Activated CD8-positive, alpha-beta T cell treated with anti-CD3 and anti-CD28 coated beads, Interleukin-2, amount 10 ng/mL, durations not matched to agents 7 days and 5 days (primary cell): ENCODE measurements around the gene AHI1. TPM values are rescaled to one million over a fixed set of nuclear protein-coding genes. Genes with fewer than 3 reads are reported as not detected.

ENCODE experiments used
- ATAC-seq: fragments of 150-1000 bp; cut with Tn5 transposase; one replicate; pipeline ENCODE4 v1.10.0; 2021; ENCODE audit warnings: moderate library complexity
- CTCF ChIA-PET: fragments of 350-600 bp; sonication (Branson Sonifier 250); formaldehyde crosslinking; loops from one replicate; lab custom pipeline; 2021; ENCODE audit warnings: antibody characterized with exemption; lab: Charles Lee
- POLR2A ChIA-PET: fragments of 350-600 bp; sonication (Branson Sonifier 250); formaldehyde crosslinking; loops from one replicate; lab custom pipeline; 2021; ENCODE audit warnings: antibody characterized with exemption; lab: Charles Lee
- DNase-seq: peaks from one replicate; pipeline ENCODE4 v3.0.0-alpha.2; 2020
- H3K27ac Mint-ChIP-seq: one replicate; pipeline ENCODE4 v1.8.0; 2021; ENCODE audit warnings: mild to moderate bottlenecking, mixed read lengths
- H3K27me3 Mint-ChIP-seq: one replicate; pipeline ENCODE4 v1.8.0; 2021; ENCODE audit warnings: low read depth, mixed read lengths
- H3K36me3 Mint-ChIP-seq: one replicate; pipeline ENCODE4 v1.8.0; 2021; ENCODE audit warnings: low read depth, mixed read lengths
- H3K4me1 Mint-ChIP-seq: one replicate; pipeline ENCODE4 v1.8.0; 2021; ENCODE audit warnings: low read depth, mixed read lengths
- H3K4me3 Mint-ChIP-seq: one replicate; pipeline ENCODE4 v1.8.0; 2021; ENCODE audit warnings: mild to moderate bottlenecking, mixed read lengths
- H3K9me3 Mint-ChIP-seq: one replicate; pipeline ENCODE4 v1.8.0; 2022; ENCODE audit warnings: mixed read lengths; ENCODE audit not compliant: insufficient read depth
- total RNA-seq, 2 experiments: library from RNA; stranded (reverse); gene quantifications; one replicate each; pipeline ENCODE4 v1.2.3, GENCODE V29; 2021

AHI1 gene
- total RNA-seq, 2 experiments from 2014 or later: 10.9 to 13.8 TPM

- CTCF ChIA-PET: no interaction called here
- no peak for DNase-seq
- Mint-ChIP-seq H3K4me1 (peaks cover 4% of the 10 kb centered on the region), H3K36me3 (no peaks in the 10 kb centered on the region), H3K27me3 (no peaks in the 10 kb centered on the region), H3K9me3 (no peaks in the 10 kb centered on the region), H3K27ac (no peak overlapping the region), H3K4me3 (no peak overlapping the region)
- POLR2A ChIA-PET: no interaction called here
- ATAC-seq: no peak
Measured at GRCh38 chr6:135527960-135528249, 30.4 kb upstream of the AHI1 start.

- Mint-ChIP-seq H3K27ac (no peak overlapping the region), H3K4me1 (peaks cover 2% of the 10 kb centered on the region), H3K9me3 (no peaks in the 10 kb centered on the region), H3K36me3 (no peaks in the 10 kb centered on the region), H3K27me3 (no peaks in the 10 kb centered on the region), H3K4me3 (no peak overlapping the region)
- DNase-seq (no peak), ATAC-seq (no peak)
- CTCF ChIA-PET: interaction anchor here (1.9 kb wide), 3 partner anchors 9 to 699 kb away, joined by 5 to 7 read pairs (median 5); no protein-coding TSS in a partner anchor
- POLR2A ChIA-PET: no interaction called here
Measured at GRCh38 chr6:135527116-135527959, 29.8 kb upstream of the AHI1 start.

- DNase-seq (no peak), ATAC-seq (no peak)
- Mint-ChIP-seq H3K27me3 (no peaks in the 10 kb centered on the region), H3K36me3 (no peaks in the 10 kb centered on the region), H3K27ac (no peak overlapping the region), H3K4me3 (no peak overlapping the region), H3K4me1 (peaks cover 2% of the 10 kb centered on the region), H3K9me3 (no peaks in the 10 kb centered on the region)
- ChIA-PET POLR2A (no interaction called here), CTCF (interaction anchor here (1.9 kb wide), 3 partner anchors 8 to 701 kb away, joined by 5 to 7 read pairs (median 5); no protein-coding TSS in a partner anchor)
Measured at GRCh38 chr6:135525594-135525993, 28.1 kb upstream of the AHI1 start.

DNA sequence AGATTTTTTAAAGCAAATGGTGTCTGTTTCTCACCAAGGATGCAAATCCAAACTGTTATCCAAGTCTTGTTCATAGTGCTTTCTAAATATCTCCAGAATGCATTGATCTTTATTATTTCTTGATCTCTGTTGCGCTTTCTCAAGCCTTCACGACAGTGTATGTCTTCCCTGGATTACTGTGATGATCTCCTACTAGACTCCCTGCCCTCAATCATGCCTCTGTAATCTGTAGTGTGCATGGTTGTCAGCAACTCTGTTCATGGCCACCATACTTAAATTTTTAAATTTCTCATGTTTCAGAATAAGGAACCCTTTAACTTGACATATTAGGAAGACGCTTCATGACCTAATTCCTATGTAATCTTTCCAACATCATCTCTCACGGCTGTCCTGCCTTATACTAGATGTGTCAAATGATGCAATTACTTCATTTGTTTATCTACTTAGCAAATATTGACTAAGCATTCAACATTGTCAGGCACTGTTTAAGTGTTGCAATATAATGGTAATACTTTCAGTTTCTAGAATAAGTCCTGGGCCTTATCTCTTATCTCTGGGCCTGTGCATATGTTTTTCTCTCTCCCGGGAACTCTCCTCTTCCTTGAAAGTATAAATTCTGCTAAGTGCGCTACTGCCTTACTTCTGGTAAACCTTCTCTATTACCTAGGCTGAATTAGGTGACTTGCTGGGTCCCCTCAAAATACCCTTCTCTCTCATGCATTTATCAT, 25.6 kb upstream of the AHI1 start:
- no peak overlapping the region for H3K4me3 Mint-ChIP-seq
- H3K27me3 Mint-ChIP-seq: no peaks in the 10 kb centered on the region
- peaks cover 5% of the 10 kb centered on the region for H3K4me1 Mint-ChIP-seq
- H3K36me3 Mint-ChIP-seq: peaks cover 4% of the 10 kb centered on the region
- no peak for DNase-seq
- H3K27ac Mint-ChIP-seq: no peak overlapping the region
- ChIA-PET CTCF (interaction anchor here (1.5 kb wide), 1 partner anchor 8 kb away, joined by 4 read pairs; no protein-coding TSS in a partner anchor), POLR2A (no interaction called here)
- H3K9me3 Mint-ChIP-seq: no peaks in the 10 kb centered on the region
- no peak for ATAC-seq

- ChIA-PET POLR2A (no interaction called here), CTCF (interaction anchor here (1.5 kb wide), 1 partner anchor 10 kb away, joined by 4 read pairs; no protein-coding TSS in a partner anchor)
- H3K36me3 Mint-ChIP-seq: peaks cover 4% of the 10 kb centered on the region
- H3K27me3 Mint-ChIP-seq: no peaks in the 10 kb centered on the region
- DNase-seq (no peak), ATAC-seq (no peak)
- H3K9me3 Mint-ChIP-seq: no peaks in the 10 kb centered on the region
- no peak overlapping the region for H3K4me3 Mint-ChIP-seq
- H3K27ac Mint-ChIP-seq: no peak overlapping the region
- H3K4me1 Mint-ChIP-seq: peaks cover 5% of the 10 kb centered on the region
Measured at GRCh38 chr6:135521431-135521830, 23.9 kb upstream of the AHI1 start.

GRCh38 chr6:135520781-135521180, 23.2 kb upstream of the AHI1 start:
- DNase-seq (no peak), ATAC-seq (no peak)
- H3K27me3 Mint-ChIP-seq: no peaks in the 10 kb centered on the region
- ChIA-PET CTCF (interaction anchor here (0.9 to 1.8 kb wide), 4 partner anchors 14 to 706 kb away, joined by 3 to 9 read pairs (median 6); no protein-coding TSS in a partner anchor), POLR2A (interaction anchor here (0.6 kb wide), 1 partner anchor 35 kb away, joined by 3 read pairs; no protein-coding TSS in a partner anchor)
- H3K4me1 Mint-ChIP-seq: peaks cover 5% of the 10 kb centered on the region
- peaks cover 4% of the 10 kb centered on the region for H3K36me3 Mint-ChIP-seq
- no peaks in the 10 kb centered on the region for H3K9me3 Mint-ChIP-seq
- no peak overlapping the region for H3K27ac Mint-ChIP-seq
- no peak overlapping the region for H3K4me3 Mint-ChIP-seq

DNA sequence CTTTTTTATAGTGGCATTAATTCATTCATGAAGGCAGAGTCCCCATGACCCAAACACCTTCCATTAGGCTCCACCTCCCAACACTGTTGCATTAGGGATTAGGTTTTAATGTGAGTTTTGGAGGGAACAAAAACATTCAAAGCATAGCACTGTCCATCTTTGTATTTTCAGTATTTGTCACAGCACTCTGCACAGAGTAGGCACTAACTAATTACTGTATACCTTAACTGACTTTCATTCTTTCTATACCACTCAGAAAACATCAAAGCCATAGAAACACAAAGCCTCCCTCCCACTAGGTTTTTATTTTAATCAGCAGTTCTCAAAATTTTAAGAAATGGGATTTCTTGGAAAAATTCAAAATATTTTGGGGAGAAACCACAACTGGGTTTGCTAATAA, 21.8 kb upstream of the AHI1 start:
- peaks cover 4% of the 10 kb centered on the region for H3K36me3 Mint-ChIP-seq
- no peaks in the 10 kb centered on the region for H3K9me3 Mint-ChIP-seq
- no peak overlapping the region for H3K27ac Mint-ChIP-seq
- ATAC-seq: no peak
- DNase-seq: no peak
- peaks cover 5% of the 10 kb centered on the region for H3K4me1 Mint-ChIP-seq
- CTCF ChIA-PET: interaction anchor here (1.7 to 1.8 kb wide), 3 partner anchors 13 to 390 kb away, joined by 5 to 9 read pairs (median 7); no protein-coding TSS in a partner anchor
- H3K4me3 Mint-ChIP-seq: no peak overlapping the region
- H3K27me3 Mint-ChIP-seq: no peaks in the 10 kb centered on the region
- POLR2A ChIA-PET: no interaction called here

- ChIA-PET POLR2A (no interaction called here), CTCF (interaction anchor here (0.6 to 1.5 kb wide), 3 partner anchors 9 to 158 kb away, joined by 5 to 8 read pairs (median 5); no protein-coding TSS in a partner anchor)
- no peak overlapping the region for H3K27ac Mint-ChIP-seq
- ATAC-seq: no peak
- H3K4me1 Mint-ChIP-seq: peaks cover 5% of the 10 kb centered on the region
- peaks cover 4% of the 10 kb centered on the region for H3K36me3 Mint-ChIP-seq
- H3K9me3 Mint-ChIP-seq: peaks cover 3% of the 10 kb centered on the region
- H3K27me3 Mint-ChIP-seq: no peaks in the 10 kb centered on the region
- DNase-seq: no peak
- H3K4me3 Mint-ChIP-seq: no peak overlapping the region
Measured at GRCh38 chr6:135517527-135517926, 20.0 kb upstream of the AHI1 start.

DNA sequence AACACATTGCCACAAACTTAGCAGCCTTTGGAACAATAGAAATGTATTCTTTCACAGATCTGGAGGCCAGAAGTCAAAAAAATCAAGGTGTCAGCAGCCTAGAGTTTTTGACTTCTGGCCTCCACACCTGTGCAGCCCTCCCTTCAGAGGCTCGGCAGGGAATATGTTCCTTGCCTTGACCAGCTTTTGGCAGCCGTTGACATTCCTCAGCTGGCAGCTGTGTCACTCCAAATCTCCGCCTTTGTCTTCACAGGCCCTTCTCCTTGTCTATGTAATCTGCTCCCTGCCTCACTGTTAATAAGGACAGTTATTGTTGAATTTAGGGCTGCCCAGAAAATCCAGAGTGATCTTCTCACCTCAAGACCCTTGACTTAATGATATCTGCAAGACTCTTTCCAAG, 17.2 kb upstream of the AHI1 start:
- DNase-seq: no peak
- POLR2A ChIA-PET: no interaction called here
- no peaks in the 10 kb centered on the region for H3K27me3 Mint-ChIP-seq
- H3K36me3 Mint-ChIP-seq: peaks cover 4% of the 10 kb centered on the region
- H3K27ac Mint-ChIP-seq: no peak overlapping the region
- peaks cover 3% of the 10 kb centered on the region for H3K9me3 Mint-ChIP-seq
- H3K4me3 Mint-ChIP-seq: no peak overlapping the region
- no peak for ATAC-seq
- peaks cover 5% of the 10 kb centered on the region for H3K4me1 Mint-ChIP-seq
- CTCF ChIA-PET: interaction anchor here (1.5 kb wide), 2 partner anchors 8 to 22 kb away, joined by 3 to 5 read pairs; no protein-coding TSS in a partner anchor

- ATAC-seq (peak; percentile 93), DNase-seq (peak; percentile 41)
- Mint-ChIP-seq H3K27me3 (no peaks in the 10 kb centered on the region), H3K4me1 (peaks cover 8% of the 10 kb centered on the region), H3K4me3 (no peak overlapping the region), H3K9me3 (no peaks in the 10 kb centered on the region), H3K27ac (peak overlapping the region; percentile 26), H3K36me3 (no peaks in the 10 kb centered on the region)
- CTCF ChIA-PET: interaction anchor here (0.6 to 4.7 kb wide), 18 partner anchors 8 to 784 kb away, joined by 3 to 37 read pairs (median 4); partner anchors contain the start of genes AHI1 and MTFR2
- POLR2A ChIA-PET: no interaction called here
Measured at GRCh38 chr6:135506270-135506997, 8.9 kb upstream of the AHI1 start.

DNA sequence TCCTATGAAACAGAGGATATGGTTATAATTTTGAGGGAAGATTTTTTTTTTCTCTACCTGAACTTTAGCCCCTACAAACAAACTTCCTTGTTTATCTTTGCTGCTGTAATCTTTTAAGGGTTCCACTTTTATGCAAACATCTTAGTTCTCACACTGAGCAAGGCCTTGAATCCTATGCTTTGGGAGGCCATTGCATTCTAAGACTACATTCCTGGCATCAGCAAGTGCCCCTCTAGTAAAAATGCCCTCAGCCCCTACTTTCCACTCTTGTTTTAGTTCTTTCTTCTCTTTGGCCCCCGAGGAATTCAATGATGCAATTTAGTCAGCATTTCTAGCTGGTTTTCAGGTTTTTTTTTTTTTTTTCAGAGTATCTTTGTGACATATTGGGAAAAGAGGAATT, 8.1 kb upstream of the AHI1 start:
- Mint-ChIP-seq H3K27ac (no peak overlapping the region), H3K9me3 (no peaks in the 10 kb centered on the region), H3K4me3 (no peak overlapping the region), H3K36me3 (no peaks in the 10 kb centered on the region), H3K27me3 (no peaks in the 10 kb centered on the region), H3K4me1 (peaks cover 8% of the 10 kb centered on the region)
- ChIA-PET POLR2A (no interaction called here), CTCF (interaction anchor here (0.7 to 4.7 kb wide), 15 partner anchors 7 to 745 kb away, joined by 3 to 37 read pairs (median 4); partner anchors contain the start of genes AHI1 and MTFR2)
- DNase-seq: no peak
- ATAC-seq: no peak
